HepG2 (cell line): ENCODE results near the gene PCTP.

ENCODE experiments used
- ASH2L ChIP-seq: fragments of 300-600, 200-600 bp; sonication (generic); IDR thresholded peaks from 2 replicates; pipeline ENCODE4 v1.7.0; 2017; ENCODE audit warnings: low read depth, mild to moderate bottlenecking, moderate library complexity, mixed read lengths, low read length; ENCODE audit not compliant: insufficient read length
- DMAP1 ChIP-seq: IDR thresholded peaks from 2 replicates; pipeline ENCODE4 v1.6.1; 2016
- KLF9 ChIP-seq: IDR thresholded peaks from 2 replicates; pipeline ENCODE4 v1.6.1; 2016; ENCODE audit warnings: low read depth
- MYC ChIP-seq: sonication (generic); formaldehyde crosslinking; IDR thresholded peaks from 2 replicates; pipeline ENCODE4 v1.9.0; 2021; ENCODE audit warnings: missing genetic modification reagents, borderline replicate concordance
- ZNF275 ChIP-seq: sonication (generic); formaldehyde crosslinking; IDR thresholded peaks from 2 replicates; pipeline ENCODE4 v1.8.0; 2022; ENCODE audit warnings: missing genetic modification reagents, mild to moderate bottlenecking, inconsistent platforms, borderline replicate concordance
- TF ChIP-seq, protein P1 (sequence below), 2 experiments: IDR thresholded peaks; 2 replicates each; pipeline ENCODE4 v1.6.1; 2011 to 2012; ENCODE audit warnings: low read length in 2 of 2, borderline replicate concordance in 1 of 2, low read depth in 1 of 2, mild to moderate bottlenecking in 1 of 2, moderate library complexity in 1 of 2

DNA sequence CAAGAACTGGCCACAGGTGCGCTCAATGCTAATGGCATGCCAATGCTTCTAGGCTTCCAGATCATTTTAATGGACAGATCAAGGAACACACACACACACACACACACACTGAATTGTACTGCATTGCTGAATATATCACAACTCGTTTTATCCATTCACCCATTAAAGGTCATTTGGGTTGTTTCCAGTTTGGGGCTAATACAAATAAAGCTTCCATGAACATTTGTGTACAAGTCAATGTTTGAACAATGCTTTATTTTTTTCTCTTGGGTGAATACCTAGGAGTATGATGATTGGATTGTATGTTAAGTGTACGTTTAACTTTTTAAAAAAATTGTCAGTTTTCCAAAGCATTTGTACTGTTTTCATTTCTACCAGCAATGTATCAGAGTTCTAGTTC, 3.6 kb upstream of the PCTP start:
- TF ChIP-seq KLF9 (CRISPR knock-in tag): no peak
- TF ChIP-seq, protein P1, sequence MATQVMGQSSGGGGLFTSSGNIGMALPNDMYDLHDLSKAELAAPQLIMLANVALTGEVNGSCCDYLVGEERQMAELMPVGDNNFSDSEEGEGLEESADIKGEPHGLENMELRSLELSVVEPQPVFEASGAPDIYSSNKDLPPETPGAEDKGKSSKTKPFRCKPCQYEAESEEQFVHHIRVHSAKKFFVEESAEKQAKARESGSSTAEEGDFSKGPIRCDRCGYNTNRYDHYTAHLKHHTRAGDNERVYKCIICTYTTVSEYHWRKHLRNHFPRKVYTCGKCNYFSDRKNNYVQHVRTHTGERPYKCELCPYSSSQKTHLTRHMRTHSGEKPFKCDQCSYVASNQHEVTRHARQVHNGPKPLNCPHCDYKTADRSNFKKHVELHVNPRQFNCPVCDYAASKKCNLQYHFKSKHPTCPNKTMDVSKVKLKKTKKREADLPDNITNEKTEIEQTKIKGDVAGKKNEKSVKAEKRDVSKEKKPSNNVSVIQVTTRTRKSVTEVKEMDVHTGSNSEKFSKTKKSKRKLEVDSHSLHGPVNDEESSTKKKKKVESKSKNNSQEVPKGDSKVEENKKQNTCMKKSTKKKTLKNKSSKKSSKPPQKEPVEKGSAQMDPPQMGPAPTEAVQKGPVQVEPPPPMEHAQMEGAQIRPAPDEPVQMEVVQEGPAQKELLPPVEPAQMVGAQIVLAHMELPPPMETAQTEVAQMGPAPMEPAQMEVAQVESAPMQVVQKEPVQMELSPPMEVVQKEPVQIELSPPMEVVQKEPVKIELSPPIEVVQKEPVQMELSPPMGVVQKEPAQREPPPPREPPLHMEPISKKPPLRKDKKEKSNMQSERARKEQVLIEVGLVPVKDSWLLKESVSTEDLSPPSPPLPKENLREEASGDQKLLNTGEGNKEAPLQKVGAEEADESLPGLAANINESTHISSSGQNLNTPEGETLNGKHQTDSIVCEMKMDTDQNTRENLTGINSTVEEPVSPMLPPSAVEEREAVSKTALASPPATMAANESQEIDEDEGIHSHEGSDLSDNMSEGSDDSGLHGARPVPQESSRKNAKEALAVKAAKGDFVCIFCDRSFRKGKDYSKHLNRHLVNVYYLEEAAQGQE (IDR thresholded peaks at IDR 0.05; ENCODE audit: borderline replicate concordance in 1 of 2, low read depth in 1 of 2, low read length in 2 of 2): no peak
- TF ChIP-seq DMAP1 (CRISPR knock-in tag): no peak
- TF ChIP-seq ZNF275: no peak
- TF ChIP-seq MYC (CRISPR knock-in tag): no peak
- no peak for TF ChIP-seq ASH2L
